ENCODE measurements around the gene ACTR10.
"Not testable (repeated sequence)": the region's sequence is repeated elsewhere in the genome, so short reads cannot be mapped to it uniquely, and the experiment has no call there.

ACTR10 gene

DNA sequence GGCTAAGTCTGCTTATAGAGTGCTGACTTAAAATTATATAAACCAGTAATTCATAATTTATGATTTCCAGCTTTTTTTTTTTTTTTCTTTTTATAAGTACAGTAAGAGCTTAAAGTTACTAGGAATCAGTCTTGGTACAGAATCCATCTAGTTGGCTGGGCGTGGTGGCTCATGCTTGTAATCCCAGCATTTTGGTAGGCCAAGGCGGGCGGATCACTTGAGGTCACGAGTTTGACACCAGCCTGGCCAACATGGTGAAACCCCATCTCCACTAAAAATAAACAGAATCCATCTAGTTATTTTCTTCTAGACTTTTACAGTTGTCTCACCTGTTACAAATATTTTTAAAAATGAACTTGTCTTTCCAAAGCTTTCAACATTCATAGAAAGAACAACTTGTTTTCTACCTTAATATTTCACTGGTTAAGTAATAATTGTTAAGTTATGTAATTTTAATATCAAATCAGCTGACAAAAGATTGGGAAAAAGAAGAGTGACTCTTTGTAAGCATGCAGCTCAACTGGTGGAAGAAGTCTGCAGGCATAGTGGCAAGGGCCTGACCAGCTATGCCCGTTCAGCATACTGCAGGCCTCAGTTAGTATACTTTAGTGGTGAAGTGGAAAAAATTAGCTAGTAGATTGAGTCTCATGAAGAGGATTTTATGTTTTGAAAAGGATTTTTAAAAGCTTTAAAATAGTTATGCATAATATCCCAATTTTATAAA is 27.3 kb downstream of the ACTR10 start:
- no peak for DNase-seq

DNA sequence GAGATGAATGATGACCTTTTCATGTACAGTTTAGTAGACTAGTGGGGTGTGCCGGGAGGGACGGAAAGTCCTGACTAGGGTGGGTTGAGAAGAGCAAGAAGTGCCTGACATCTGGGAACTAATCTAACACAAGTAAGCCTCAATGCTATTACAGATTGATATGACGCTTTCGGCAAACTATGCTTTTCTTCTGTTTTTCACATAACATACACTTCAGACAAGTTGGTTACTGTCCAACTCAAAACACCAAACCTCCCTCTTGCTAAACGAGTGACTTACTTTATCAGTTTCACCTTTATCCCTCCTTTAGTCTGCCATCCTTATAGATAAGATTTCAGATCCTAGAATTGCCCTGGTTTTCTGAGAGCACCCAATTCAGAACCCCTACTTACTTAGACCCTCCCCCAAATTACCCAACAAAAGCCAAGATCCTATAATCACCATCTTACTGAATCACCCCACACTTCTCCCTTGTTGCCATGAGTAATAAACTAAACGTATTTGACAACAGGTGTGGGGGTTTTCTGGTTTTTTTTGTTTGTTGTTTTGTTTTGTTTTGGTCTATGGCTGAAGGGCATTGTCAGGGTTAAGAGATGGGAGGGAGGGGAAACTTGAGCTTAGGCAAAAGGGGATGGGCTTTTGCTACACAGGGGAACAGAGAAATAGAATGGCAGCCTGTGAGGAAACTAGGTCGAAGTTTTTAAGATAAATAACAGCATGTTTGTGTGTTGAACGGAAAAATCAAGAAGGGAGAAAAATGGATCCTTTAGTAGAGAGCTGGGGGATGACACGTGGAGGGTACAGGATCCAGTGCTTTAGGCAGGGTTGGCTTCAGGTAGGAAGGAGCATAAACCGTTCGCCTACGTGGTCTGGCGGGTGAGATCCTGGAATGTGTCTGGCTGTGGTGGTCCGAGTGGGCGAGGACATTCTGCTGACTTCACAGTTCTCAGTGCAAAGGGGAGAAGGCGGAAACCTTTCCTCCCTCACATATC is 38.6 kb downstream of the ACTR10 start:
- no peak for DNase-seq

DNA sequence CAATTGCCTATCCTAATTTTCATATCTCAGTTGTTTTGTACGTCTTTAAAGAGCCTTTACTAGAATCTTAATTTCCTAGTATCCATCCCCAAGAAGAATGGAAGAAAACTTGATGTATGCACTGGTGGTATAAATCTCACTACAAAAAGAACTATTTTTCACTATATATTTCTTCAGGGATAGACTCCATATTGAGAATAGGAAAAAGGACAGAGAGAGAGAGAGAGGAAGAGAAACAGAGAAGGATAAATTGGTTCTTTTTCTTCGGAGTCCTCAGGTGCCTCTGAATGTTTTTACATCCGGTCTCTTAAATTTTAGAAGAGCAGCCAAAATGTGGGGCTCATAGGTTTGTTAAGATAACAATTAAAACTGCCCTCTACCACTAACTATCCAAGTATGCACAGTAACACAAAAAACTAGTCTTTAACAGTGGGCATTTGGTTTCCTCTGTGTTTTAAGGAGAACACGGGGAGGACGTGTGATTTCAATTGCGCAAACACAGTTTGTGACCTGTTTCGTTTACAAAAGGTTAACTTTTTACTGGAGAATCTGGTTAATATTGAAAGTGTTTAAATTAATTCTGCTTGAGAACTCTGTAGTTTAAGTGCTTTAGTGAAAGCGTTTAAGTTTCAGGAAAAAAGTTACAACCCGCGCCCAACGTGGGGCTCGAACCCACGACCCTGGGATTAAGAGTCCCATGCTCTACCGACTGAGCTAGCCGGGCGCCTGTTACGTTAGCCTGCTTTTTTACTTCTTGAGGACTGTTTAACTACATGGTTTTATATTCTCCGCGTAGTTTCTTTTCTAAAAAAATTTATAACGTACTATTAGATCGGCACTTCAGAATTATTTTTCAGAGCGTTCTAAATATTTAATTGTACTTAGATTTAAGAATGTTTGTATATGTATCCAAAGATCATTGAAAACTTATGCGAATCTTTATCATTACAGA is 39.6 kb downstream of the ACTR10 start:
- peak; percentile 70 for DNase-seq

DNA sequence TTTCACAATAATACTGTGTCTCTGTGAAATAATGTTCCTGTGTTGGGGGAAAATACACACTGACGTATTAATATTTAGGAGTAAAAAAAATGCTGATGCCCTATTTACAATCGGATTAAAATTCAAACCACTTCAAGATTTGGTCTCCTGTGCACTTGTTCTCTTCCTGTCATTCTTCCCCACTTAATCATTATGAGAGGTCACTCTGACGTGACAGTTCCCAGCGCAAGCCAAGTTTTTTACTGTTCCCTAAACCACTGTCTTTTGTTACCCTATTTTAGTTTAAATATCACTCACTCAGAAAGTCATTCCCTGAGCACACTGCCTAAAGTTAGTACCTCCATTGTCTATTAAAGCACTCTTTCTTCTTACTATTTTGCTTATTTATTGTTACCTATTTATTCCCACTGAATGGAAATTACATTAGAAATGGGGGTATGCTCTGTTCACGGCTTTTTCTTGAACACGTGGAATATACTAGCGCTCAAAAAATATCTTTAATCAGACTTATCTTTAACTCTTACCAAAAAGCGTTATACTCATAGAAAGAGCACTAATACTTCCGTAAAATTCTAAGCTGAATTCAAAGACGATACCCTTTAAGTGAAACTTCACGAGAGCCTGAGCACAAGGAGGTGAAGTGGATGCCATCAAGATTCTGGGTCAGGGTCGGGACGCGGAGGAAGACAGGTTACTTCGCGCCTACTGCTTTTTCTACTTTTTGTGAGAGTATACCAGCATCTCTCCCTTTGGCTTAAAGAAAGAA is 44.0 kb downstream of the ACTR10 start:
- no peak for DNase-seq

DNA sequence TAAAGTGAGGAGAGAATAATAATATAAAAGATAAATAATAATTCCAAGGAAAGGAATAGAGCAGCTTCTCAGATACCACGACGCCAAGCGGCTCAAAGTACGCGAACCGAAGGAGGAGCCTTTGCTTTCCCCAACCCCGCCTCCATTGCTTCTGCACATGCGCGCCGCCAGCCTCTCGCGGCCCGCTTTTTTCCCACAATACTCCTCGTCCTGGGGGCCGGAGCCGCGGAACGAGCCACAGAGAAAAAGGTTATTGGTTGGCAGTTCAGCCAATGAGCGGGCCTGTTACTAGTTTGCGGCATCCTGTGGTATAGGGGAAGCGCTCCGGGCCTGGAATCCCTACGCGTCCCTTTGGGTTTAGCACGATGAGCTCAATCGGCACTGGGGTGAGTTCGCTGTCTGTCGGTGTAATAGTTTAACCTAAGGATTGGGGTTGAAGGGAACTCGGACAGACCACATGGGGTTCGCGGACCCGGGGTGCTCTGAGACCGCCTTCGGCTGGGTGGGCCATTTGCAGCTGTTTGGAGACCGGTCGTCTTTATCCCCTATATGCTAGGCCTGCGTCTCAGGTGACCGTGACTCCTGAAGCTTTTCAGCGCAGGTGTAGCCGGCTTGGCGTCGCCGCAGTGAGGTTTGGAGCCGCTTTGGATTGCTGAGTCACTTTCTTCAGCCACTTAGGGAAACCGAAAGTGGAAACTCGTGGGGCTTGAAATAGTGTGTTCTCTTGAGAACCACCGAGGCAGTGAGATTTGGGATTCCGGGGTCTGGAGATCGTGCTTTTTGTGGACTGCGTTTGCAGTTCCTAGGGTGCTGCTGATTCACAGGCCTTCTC is 44.8 kb downstream of the ACTR10 start, which contains the start of gene PSMA3:
Gene PSMA3, plus strand, starts transcription at position 288 of the 832 bp plus-strand sequence. Its CDS starts 78 bp downstream, at position 366.
- DNase-seq, result peak; percentile 95

- DNase-seq, result no peak
These were observed 45.6 kb downstream of the ACTR10 start for GRCh38 chr14:58245562-58245961.

- no peak for DNase-seq
These were observed 49.7 kb downstream of the ACTR10 start for GRCh38 chr14:58249611-58250010.

- no peak for DNase-seq
These were observed 58.2 kb downstream of the ACTR10 start for GRCh38 chr14:58258156-58258555.

- DNase-seq, result not testable (repeated sequence)
These were observed 62.1 kb downstream of the ACTR10 start for GRCh38 chr14:58262005-58262404.

- no peak for DNase-seq
These were observed 65.5 kb downstream of the ACTR10 start for GRCh38 chr14:58265401-58265800.

DNA sequence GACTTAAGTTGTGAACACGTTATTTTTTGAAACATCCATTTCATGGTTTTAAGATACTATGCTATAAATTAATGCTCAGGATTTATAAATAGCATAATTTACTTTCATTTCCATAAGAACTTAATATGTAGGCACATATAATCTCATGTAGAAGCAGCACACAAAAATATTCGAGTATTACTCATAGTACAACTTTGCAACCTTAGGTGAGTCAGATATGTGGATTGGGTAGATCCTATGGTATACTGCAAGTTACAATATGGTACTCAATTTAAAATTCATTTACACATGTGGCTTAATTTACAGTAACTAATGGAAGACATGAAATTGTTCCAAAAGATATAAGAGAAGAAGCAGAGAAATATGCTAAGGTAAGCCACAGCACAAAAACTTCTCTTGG is 70.7 kb downstream of the ACTR10 start:
- no peak for DNase-seq

- no peak for DNase-seq
These were observed 72.8 kb downstream of the ACTR10 start for GRCh38 chr14:58272588-58273372.

GRCh38 chr14:58274881-58275280 is 74.9 kb downstream of the ACTR10 start:
- no peak for DNase-seq

GRCh38 chr14:58275527-58276190 is 75.7 kb downstream of the ACTR10 start:
- DNase-seq, result no peak

GRCh38 chr14:58276208-58276607 is 76.3 kb downstream of the ACTR10 start:
- DNase-seq, result no peak

GRCh38 chr14:58278177-58278576 is 78.2 kb downstream of the ACTR10 start:
- DNase-seq, result no peak

DNA sequence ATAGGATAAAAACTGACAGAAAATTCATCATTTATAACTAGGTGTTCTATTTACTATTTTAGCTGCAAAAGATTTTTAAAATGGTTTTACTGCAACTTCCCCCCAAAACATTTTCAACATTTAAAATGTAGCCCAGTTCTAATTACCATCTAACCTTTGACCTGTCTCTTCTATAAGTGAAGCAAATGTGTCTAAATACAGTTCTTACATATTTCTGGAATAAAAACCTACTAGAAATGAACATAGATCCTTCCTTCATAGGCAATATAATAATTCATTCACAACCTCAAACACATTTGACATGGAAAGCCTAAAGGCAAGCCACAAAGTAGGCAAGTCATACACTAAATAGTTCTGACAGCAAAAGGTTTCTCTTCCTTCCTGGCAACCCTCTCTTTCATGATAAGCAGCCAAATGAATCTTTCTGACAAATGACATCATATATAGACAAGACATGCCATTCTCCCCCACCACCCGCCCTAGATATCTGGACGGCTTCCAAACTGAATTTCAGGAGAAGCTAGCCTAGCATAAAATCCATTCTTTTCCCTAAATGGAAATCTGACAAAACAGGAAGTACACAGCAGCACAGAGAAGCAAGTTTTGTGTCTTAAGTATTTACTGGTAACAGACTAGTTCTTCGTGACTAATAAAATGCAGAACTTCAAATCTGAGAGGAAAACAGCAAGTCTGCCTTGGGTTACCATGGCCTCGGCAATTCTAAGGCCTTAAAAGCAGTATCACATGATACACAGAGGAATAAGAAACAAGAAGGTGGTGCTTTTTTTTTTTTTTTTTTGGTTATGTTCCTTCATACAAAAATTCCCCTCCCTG is 81.2 kb downstream of the ACTR10 start:
- DNase-seq, result no peak

DNA sequence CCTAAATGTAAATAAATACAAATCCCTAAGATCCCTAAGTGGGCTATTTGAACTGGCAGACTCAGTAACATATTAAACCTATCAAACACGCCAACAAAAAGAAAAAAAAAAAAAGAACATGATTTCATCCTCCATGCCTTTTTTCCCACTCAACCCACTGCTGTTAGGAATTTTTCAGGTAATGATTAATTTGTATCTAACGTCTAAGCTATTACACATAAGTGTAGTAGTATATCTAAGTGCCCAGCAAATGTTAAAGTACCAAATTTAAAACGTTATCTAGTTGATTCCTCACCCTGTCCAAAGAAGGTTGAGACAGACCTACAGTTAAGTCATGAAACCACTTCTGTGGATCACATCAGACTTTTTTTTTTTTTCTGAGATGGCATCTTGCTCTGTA is 82.0 kb downstream of the ACTR10 start:
- DNase-seq, result no peak

All from T1000 (cell line).